Astrocyte (in vitro differentiated cells and primary cell): Measurements from ENCODE around the gene DCLRE1C. TPM values are rescaled to one million over a fixed set of nuclear protein-coding genes. Genes with fewer than 3 reads are reported as not detected.

Source experiments
- DNase-seq: peaks from one replicate; pipeline ENCODE4 v3.0.0-alpha.2; 2010; ENCODE audit warnings: low read depth
- FAIRE-seq: peaks from 2 replicates; lab custom pipeline; 2011; peaks lifted over from hg19 to GRCh38; lab: Jason Lieb, UNC
- H2AFZ ChIP-seq: 2 replicates; pipeline ENCODE4 v1.6.0; 2012; ENCODE audit warnings: low read depth, low read length, inconsistent platforms
- H3K27ac ChIP-seq: 2 replicates; pipeline ENCODE4 v1.5.1; 2011; ENCODE audit warnings: low read depth, low read length, inconsistent platforms
- H3K27me3 ChIP-seq: 2 replicates; pipeline ENCODE4 v1.6.0; 2011; ENCODE audit warnings: low read length, inconsistent platforms; ENCODE audit not compliant: insufficient read depth
- H3K36me3 ChIP-seq: 2 replicates; pipeline ENCODE4 v1.5.1; 2011; ENCODE audit warnings: low read length, inconsistent platforms; ENCODE audit not compliant: insufficient read depth
- H3K4me1 ChIP-seq: 2 replicates; pipeline ENCODE4 v1.5.1; 2011; ENCODE audit warnings: low read length, inconsistent platforms; ENCODE audit not compliant: insufficient read depth
- H3K4me2 ChIP-seq: 2 replicates; pipeline ENCODE4 v1.6.0; 2012; ENCODE audit warnings: low read length, inconsistent platforms
- H3K4me3 ChIP-seq: 2 replicates; pipeline ENCODE4 v1.5.1; 2011; ENCODE audit warnings: low read depth, mild to moderate bottlenecking, low read length, inconsistent platforms; ENCODE audit not compliant: insufficient read depth
- H3K79me2 ChIP-seq: 2 replicates; pipeline ENCODE4 v1.6.0; 2012; ENCODE audit warnings: mild to moderate bottlenecking, low read length, inconsistent platforms; ENCODE audit not compliant: insufficient read depth
- H3K9ac ChIP-seq: 2 replicates; pipeline ENCODE4 v1.6.0; 2012; ENCODE audit warnings: mild to moderate bottlenecking, low read length, inconsistent platforms
- H3K9me3 ChIP-seq: 2 replicates; pipeline ENCODE4 v1.5.1; 2012; ENCODE audit warnings: low read depth, mild to moderate bottlenecking, low read length, inconsistent platforms; ENCODE audit not compliant: insufficient read depth
- H4K20me1 ChIP-seq: 2 replicates; pipeline ENCODE4 v1.6.0; 2012; ENCODE audit warnings: low read length, inconsistent platforms; ENCODE audit not compliant: insufficient read depth
- H3K27ac Mint-ChIP-seq: one replicate; pipeline ENCODE4 v1.8.0; 2021; ENCODE audit warnings: mild to moderate bottlenecking, mixed read lengths; ENCODE audit not compliant: unreplicated experiment
- H3K27me3 Mint-ChIP-seq: one replicate; pipeline ENCODE4 v1.8.0; 2021; ENCODE audit warnings: low read depth, mixed read lengths; ENCODE audit not compliant: unreplicated experiment
- H3K36me3 Mint-ChIP-seq: one replicate; pipeline ENCODE4 v1.8.0; 2021; ENCODE audit warnings: low read depth, mixed read lengths; ENCODE audit not compliant: unreplicated experiment
- H3K4me1 Mint-ChIP-seq: one replicate; pipeline ENCODE4 v1.8.0; 2021; ENCODE audit warnings: low read depth, mixed read lengths; ENCODE audit not compliant: unreplicated experiment
- H3K4me3 Mint-ChIP-seq: one replicate; pipeline ENCODE4 v1.8.0; 2021; ENCODE audit warnings: mild to moderate bottlenecking, moderate library complexity, mixed read lengths; ENCODE audit not compliant: unreplicated experiment
- H3K9me3 Mint-ChIP-seq: one replicate; pipeline ENCODE4 v1.8.0; 2021; ENCODE audit warnings: mild to moderate bottlenecking, mixed read lengths; ENCODE audit not compliant: unreplicated experiment
- EZH2 ChIP-seq: IDR thresholded peaks from 2 replicates; pipeline ENCODE4 v1.6.1; 2012; ENCODE audit warnings: mild to moderate bottlenecking, low read length, inconsistent platforms; ENCODE audit not compliant: insufficient read depth
- total RNA-seq: library from RNA; stranded (reverse); gene quantifications from 2 replicates; pipeline ENCODE4 v1.2.1, GENCODE V29; 2021
- TF ChIP-seq, protein P1 (sequence below): IDR thresholded peaks from 2 replicates; pipeline ENCODE4 v1.5.1; 2011; ENCODE audit warnings: low read depth, mild to moderate bottlenecking, inconsistent platforms, low read length, moderate library complexity; ENCODE audit not compliant: insufficient read depth

The DCLRE1C gene
- total RNA-seq, 1 donor from 2014 or later = 10.1 TPM

DNA sequence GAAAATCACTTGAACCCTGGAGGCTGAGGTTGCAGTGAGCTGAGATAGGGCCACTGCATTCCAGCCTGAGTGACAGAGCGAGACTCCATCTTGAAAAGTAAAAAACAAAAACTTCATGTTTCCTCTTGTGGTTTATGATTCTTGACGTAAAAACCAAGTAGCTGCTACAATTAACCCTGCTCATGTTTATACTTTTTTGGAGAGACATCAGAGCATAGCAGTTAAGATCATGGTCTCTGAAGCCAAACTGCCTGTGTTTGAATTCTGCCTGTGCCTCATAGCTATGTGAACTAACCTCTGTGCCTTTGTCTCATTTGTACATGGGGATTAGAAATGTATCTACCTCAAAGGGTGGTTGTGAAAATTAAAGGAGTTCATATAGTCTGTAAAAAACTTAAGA lies 48.0 kb downstream of the DCLRE1C start:
- no peak overlapping the region for H3K27ac Mint-ChIP-seq
- no peak for FAIRE-seq
- no peak overlapping the region for H3K9ac ChIP-seq

DNA sequence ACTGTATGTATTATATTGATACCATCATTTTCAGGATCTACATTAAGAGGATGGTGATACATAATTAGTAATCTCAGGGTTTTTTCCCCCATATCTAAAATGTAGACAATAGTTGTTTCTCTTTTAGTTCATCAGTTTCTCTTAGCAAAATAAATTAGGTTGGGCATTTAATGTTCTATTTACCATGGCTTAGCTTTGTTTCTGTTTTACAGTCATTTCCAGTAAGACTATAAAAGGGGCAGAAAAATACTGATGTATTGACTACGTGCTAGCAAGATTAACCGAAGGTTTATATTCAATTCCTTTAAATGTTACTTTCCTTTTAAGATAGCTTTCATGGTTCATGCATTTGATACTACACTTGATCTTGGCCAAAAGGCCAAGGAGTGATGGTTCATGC lies 49.0 kb downstream of the DCLRE1C start:
- Histone ChIP-seq H3K4me2 (no peak overlapping the region), H2AFZ (no peak overlapping the region), H3K4me1 (no peaks in the 10 kb centered on the region), H3K27ac (no peak overlapping the region), H3K36me3 (peaks cover 30% of the 10 kb centered on the region), H3K27me3 (no peaks in the 10 kb centered on the region), H4K20me1 (no peaks in the 10 kb centered on the region), H3K9me3 (no peaks in the 10 kb centered on the region), H3K9ac (no peak overlapping the region), H3K4me3 (no peak overlapping the region), H3K79me2 (no peaks in the 10 kb centered on the region)
- no peaks in the 10 kb centered on the region for H3K27me3 Mint-ChIP-seq
- no peak overlapping the region for H3K4me3 Mint-ChIP-seq
- no peak overlapping the region for H3K27ac Mint-ChIP-seq
- DNase-seq (no peak), FAIRE-seq (no peak)
- TF ChIP-seq, protein P1, sequence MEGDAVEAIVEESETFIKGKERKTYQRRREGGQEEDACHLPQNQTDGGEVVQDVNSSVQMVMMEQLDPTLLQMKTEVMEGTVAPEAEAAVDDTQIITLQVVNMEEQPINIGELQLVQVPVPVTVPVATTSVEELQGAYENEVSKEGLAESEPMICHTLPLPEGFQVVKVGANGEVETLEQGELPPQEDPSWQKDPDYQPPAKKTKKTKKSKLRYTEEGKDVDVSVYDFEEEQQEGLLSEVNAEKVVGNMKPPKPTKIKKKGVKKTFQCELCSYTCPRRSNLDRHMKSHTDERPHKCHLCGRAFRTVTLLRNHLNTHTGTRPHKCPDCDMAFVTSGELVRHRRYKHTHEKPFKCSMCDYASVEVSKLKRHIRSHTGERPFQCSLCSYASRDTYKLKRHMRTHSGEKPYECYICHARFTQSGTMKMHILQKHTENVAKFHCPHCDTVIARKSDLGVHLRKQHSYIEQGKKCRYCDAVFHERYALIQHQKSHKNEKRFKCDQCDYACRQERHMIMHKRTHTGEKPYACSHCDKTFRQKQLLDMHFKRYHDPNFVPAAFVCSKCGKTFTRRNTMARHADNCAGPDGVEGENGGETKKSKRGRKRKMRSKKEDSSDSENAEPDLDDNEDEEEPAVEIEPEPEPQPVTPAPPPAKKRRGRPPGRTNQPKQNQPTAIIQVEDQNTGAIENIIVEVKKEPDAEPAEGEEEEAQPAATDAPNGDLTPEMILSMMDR = no peak
- no peak for TF ChIP-seq EZH2
- H3K4me1 Mint-ChIP-seq = no peaks in the 10 kb centered on the region
- peaks cover 21% of the 10 kb centered on the region for H3K36me3 Mint-ChIP-seq
- H3K9me3 Mint-ChIP-seq = no peaks in the 10 kb centered on the region

More for the DNA sequence above, 48.0 kb downstream of the DCLRE1C start:
- Mint-ChIP-seq H3K4me3 (no peak overlapping the region), H3K36me3 (peaks cover 26% of the 10 kb centered on the region), H3K27me3 (no peaks in the 10 kb centered on the region), H3K4me1 (no peaks in the 10 kb centered on the region), H3K9me3 (no peaks in the 10 kb centered on the region)
- no peaks in the 10 kb centered on the region for H3K79me2 ChIP-seq
- no peak overlapping the region for H2AFZ ChIP-seq
- no peak overlapping the region for H3K27ac ChIP-seq
- H3K9me3 ChIP-seq = no peaks in the 10 kb centered on the region
- TF ChIP-seq EZH2 = no peak
- TF ChIP-seq, protein P1 = no peak
- no peaks in the 10 kb centered on the region for H3K27me3 ChIP-seq
- no peaks in the 10 kb centered on the region for H3K4me1 ChIP-seq
- no peak overlapping the region for H3K4me2 ChIP-seq
- DNase-seq = no peak
- H4K20me1 ChIP-seq = no peaks in the 10 kb centered on the region
- H3K36me3 ChIP-seq = peaks cover 38% of the 10 kb centered on the region
- H3K4me3 ChIP-seq = no peak overlapping the region

DNA sequence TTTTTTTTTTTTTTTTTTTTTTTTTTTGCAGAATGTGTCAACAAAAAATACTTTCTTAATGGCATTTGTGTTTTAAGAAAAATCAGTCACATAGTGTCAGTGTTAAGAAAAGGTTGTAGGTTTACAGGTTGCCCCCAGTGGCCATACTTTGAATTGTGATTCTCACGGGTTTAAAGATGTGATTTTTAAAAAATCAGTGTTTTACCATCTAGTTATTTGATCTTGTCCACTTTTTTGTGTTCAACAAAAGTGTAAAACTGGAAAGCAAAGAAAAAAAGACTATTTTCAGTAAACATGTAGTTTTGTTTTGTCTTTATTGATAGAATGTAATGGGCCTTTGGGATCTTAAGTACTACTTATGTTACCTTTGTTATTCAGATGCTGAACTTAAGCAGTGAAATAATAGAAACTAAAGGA lies 49.6 kb downstream of the DCLRE1C start:
- no peaks in the 10 kb centered on the region for H3K27me3 Mint-ChIP-seq
- H3K9me3 Mint-ChIP-seq = no peaks in the 10 kb centered on the region
- H3K27ac ChIP-seq = no peak overlapping the region
- H3K4me1 ChIP-seq = no peaks in the 10 kb centered on the region
- H3K36me3 Mint-ChIP-seq = peaks cover 21% of the 10 kb centered on the region
- H3K4me2 ChIP-seq = no peak overlapping the region
- H3K79me2 ChIP-seq = no peaks in the 10 kb centered on the region
- no peak overlapping the region for H3K9ac ChIP-seq
- H3K4me3 Mint-ChIP-seq = no peak overlapping the region
- no peak overlapping the region for H2AFZ ChIP-seq
- DNase-seq = no peak
- TF ChIP-seq, protein P1 = peak; percentile 56
- TF ChIP-seq EZH2 = no peak
- peak; percentile 39 for FAIRE-seq
- no peak overlapping the region for H3K27ac Mint-ChIP-seq
- no peak overlapping the region for H3K4me3 ChIP-seq
- no peaks in the 10 kb centered on the region for H3K4me1 Mint-ChIP-seq
- no peaks in the 10 kb centered on the region for H3K27me3 ChIP-seq
- H3K9me3 ChIP-seq = no peaks in the 10 kb centered on the region
- H3K36me3 ChIP-seq = peaks cover 26% of the 10 kb centered on the region
- no peaks in the 10 kb centered on the region for H4K20me1 ChIP-seq
